SK-N-MC (cell line): ENCODE data around the gene LYPD4.

ENCODE experiments used
- EZH2 ChIP-seq: fragments of 200-600 bp; sonication (generic); IDR thresholded peaks from one replicate; pipeline ENCODE4 v1.6.1; 2017; ENCODE audit warnings: antibody characterized with exemption
- POLR2AphosphoS5 ChIP-seq: IDR thresholded peaks from 2 replicates; pipeline ENCODE4 v1.6.1; 2012; ENCODE audit warnings: mild to moderate bottlenecking, low read depth, low read length, borderline replicate concordance

DNA sequence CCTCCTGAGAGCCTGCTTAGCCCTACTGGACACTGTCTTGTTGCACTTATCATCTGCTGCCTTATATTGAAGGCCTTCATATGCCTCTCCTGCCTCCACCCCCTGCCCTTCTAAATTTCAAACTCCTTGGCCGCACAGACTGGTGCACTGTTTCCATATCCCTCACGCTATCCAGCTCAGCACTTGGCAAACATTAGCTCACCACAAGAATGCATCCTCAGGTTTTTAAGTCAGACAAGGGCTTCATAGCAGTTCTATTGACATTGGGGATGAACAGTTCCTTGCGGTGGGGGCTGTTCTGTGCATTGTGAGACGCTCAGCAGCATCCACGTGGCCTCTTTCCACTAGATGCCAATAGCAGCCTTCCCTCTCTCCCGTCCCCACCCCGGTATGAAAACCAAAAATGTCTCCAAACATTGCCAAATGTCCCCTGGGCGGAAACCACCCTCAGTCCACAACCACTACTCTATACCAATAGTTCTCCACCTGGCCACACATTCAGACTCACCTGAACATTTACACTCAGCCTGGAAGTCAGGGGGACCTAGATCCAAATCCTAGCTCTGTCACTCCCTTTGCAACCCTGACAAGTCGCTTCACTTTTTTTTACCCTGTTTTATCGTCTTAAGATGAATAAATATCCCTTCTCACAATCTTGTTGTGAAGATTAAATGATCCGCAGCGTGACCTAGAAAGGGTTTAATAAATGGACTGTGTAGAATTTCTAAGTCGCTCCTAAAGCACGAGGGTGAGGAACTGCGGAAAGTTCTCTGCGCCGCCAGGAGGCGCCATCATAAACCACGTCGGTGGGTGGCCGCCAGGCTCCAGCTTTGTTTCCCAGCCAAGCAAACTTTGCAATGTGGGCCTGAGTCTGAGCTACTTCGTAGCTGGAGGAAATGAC is 51.7 kb downstream of the LYPD4 start:
- no peak for TF ChIP-seq POLR2AphosphoS5
- TF ChIP-seq EZH2, result no peak
